ENCODE data around the gene CASR. TPM values are rescaled to one million over a fixed set of nuclear protein-coding genes. Genes with fewer than 3 reads are reported as not detected.

Gene CASR
- total RNA-seq, 3 donors from 2014 or later = not detected

DNA sequence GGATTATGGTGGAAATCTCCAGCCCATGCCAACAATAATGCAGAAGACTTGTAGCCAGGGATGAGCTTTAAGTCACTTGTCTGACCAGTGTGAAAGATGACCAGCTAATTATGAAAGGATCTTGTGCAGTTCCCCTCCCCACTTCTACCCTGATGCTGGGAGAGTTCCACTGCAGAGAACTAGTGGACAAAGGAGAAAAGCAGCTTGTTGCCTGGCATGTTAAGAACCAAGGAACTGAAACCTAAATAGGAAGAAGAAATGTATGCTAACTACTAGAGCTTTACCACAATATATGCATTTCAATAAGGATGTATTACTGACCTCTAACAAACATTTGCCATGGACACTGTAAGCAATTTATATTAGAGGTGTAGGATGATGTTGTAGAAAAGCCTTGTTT lies 89.4 kb downstream of the CASR start:
- Histone ChIP-seq H3K4me1 (no peaks in the 10 kb centered on the region), H3K27ac (no peak overlapping the region), H3K36me3 (no peaks in the 10 kb centered on the region), H3K9me3 (no peaks in the 10 kb centered on the region), H3K27me3 (no peaks in the 10 kb centered on the region), H3K4me3 (no peak overlapping the region)
- intact Hi-C loops (cut with DNase I; ENCODE audit: low total_unique reads) = no loop called here
- no peak for DNase-seq (ENCODE audit: low spot score in 2 of 2)
- TF ChIP-seq POLR2AphosphoS5 (IDR thresholded peaks at IDR 0.05) (no peak), POLR2A (IDR thresholded peaks at IDR 0.05) (no peak)
- TF ChIP-seq, protein P1, sequence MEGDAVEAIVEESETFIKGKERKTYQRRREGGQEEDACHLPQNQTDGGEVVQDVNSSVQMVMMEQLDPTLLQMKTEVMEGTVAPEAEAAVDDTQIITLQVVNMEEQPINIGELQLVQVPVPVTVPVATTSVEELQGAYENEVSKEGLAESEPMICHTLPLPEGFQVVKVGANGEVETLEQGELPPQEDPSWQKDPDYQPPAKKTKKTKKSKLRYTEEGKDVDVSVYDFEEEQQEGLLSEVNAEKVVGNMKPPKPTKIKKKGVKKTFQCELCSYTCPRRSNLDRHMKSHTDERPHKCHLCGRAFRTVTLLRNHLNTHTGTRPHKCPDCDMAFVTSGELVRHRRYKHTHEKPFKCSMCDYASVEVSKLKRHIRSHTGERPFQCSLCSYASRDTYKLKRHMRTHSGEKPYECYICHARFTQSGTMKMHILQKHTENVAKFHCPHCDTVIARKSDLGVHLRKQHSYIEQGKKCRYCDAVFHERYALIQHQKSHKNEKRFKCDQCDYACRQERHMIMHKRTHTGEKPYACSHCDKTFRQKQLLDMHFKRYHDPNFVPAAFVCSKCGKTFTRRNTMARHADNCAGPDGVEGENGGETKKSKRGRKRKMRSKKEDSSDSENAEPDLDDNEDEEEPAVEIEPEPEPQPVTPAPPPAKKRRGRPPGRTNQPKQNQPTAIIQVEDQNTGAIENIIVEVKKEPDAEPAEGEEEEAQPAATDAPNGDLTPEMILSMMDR (IDR thresholded peaks at IDR 0.05) = no peak

DNA sequence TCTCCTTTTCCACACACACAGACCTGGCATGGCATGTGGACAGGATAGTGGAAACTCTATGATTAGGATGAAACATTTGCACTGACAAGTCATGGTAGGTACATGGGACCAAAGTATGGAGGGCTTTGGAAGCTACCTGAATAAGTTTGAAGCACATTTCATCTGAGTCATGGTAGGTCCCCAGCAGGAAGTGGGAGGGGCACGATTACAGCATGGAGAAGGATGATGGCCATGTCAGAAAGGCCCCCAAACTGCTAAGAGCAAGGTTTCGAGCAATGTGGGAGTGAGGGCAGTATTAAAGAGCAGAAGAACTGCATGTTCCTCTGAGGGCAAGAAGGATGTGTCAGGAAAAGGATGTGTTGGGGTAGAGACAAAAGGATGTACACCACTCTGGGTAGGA lies 90.0 kb downstream of the CASR start:
- no peaks in the 10 kb centered on the region for H3K36me3 ChIP-seq
- DNase-seq (ENCODE audit: low spot score in 2 of 2) = no peak
- H3K4me1 ChIP-seq = no peaks in the 10 kb centered on the region
- intact Hi-C loops (cut with DNase I; ENCODE audit: low total_unique reads) = no loop called here
- no peaks in the 10 kb centered on the region for H3K9me3 ChIP-seq
- H3K4me3 ChIP-seq = no peak overlapping the region
- no peaks in the 10 kb centered on the region for H3K27me3 ChIP-seq
- H3K27ac ChIP-seq = no peak overlapping the region
- TF ChIP-seq, protein P1 (IDR thresholded peaks at IDR 0.05) = no peak
- TF ChIP-seq POLR2A (IDR thresholded peaks at IDR 0.05) (no peak), POLR2AphosphoS5 (IDR thresholded peaks at IDR 0.05) (no peak)

DNA sequence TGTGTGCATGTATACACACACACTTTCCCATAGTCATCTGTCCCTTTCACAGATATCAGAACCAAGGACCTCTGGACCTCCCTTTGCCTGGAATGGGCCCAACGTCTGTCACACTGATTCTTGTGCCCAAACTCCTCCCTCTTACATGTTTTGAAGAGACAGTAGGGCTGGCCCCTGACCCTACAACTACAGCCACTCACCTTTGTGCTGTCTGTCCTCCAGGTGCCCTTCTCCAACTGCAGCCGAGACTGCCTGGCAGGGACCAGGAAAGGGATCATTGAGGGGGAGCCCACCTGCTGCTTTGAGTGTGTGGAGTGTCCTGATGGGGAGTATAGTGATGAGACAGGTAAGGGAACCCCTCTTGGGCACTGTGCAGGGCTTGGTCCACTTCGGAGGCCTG lies 98.4 kb downstream of the CASR start:
- Histone ChIP-seq H3K27ac (no peak overlapping the region), H3K4me3 (no peak overlapping the region), H3K4me1 (no peaks in the 10 kb centered on the region), H3K9me3 (no peaks in the 10 kb centered on the region), H3K36me3 (no peaks in the 10 kb centered on the region), H3K27me3 (no peaks in the 10 kb centered on the region)
- TF ChIP-seq, protein P1 (IDR thresholded peaks at IDR 0.05) = no peak
- TF ChIP-seq POLR2AphosphoS5 (IDR thresholded peaks at IDR 0.05) = no peak
- no peak for TF ChIP-seq POLR2A (IDR thresholded peaks at IDR 0.05)
- DNase-seq (ENCODE audit: low spot score in 2 of 2) = no peak
- intact Hi-C loops (cut with DNase I; ENCODE audit: low total_unique reads) = no loop called here

DNA sequence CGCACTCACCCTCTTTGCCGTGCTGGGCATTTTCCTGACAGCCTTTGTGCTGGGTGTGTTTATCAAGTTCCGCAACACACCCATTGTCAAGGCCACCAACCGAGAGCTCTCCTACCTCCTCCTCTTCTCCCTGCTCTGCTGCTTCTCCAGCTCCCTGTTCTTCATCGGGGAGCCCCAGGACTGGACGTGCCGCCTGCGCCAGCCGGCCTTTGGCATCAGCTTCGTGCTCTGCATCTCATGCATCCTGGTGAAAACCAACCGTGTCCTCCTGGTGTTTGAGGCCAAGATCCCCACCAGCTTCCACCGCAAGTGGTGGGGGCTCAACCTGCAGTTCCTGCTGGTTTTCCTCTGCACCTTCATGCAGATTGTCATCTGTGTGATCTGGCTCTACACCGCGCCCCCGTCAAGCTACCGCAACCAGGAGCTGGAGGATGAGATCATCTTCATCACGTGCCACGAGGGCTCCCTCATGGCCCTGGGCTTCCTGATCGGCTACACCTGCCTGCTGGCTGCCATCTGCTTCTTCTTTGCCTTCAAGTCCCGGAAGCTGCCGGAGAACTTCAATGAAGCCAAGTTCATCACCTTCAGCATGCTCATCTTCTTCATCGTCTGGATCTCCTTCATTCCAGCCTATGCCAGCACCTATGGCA lies 100.5 kb downstream of the CASR start:
- H3K4me3 ChIP-seq = no peak overlapping the region
- no peak overlapping the region for H3K27ac ChIP-seq
- TF ChIP-seq, protein P1 (IDR thresholded peaks at IDR 0.05) = no peak
- TF ChIP-seq POLR2A (IDR thresholded peaks at IDR 0.05) (no peak), POLR2AphosphoS5 (IDR thresholded peaks at IDR 0.05) (no peak)
- no peaks in the 10 kb centered on the region for H3K27me3 ChIP-seq
- DNase-seq (ENCODE audit: low spot score in 2 of 2) = no peak
- H3K9me3 ChIP-seq = no peaks in the 10 kb centered on the region
- H3K4me1 ChIP-seq = no peaks in the 10 kb centered on the region
- intact Hi-C loops (cut with DNase I; ENCODE audit: low total_unique reads) = no loop called here
- H3K36me3 ChIP-seq = no peaks in the 10 kb centered on the region

DNA sequence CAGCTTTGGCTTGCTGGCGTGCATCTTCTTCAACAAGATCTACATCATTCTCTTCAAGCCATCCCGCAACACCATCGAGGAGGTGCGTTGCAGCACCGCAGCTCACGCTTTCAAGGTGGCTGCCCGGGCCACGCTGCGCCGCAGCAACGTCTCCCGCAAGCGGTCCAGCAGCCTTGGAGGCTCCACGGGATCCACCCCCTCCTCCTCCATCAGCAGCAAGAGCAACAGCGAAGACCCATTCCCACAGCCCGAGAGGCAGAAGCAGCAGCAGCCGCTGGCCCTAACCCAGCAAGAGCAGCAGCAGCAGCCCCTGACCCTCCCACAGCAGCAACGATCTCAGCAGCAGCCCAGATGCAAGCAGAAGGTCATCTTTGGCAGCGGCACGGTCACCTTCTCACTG lies 101.0 kb downstream of the CASR start:
- H3K9me3 ChIP-seq = no peaks in the 10 kb centered on the region
- TF ChIP-seq, protein P1 (IDR thresholded peaks at IDR 0.05) = no peak

More for the DNA sequence above, 101.0 kb downstream of the CASR start:
- Histone ChIP-seq H3K27ac (no peak overlapping the region), H3K27me3 (no peaks in the 10 kb centered on the region), H3K36me3 (no peaks in the 10 kb centered on the region), H3K4me1 (no peaks in the 10 kb centered on the region), H3K4me3 (no peak overlapping the region)
- intact Hi-C loops (cut with DNase I; ENCODE audit: low total_unique reads) = no loop called here
- no peak for DNase-seq (ENCODE audit: low spot score in 2 of 2)

Data from breast epithelium (tissue), 4 donors.